IMR-90 (cell line): Measurements from ENCODE around the gene CCR6. TPM values are rescaled to one million over a fixed set of nuclear protein-coding genes. Genes with fewer than 3 reads are reported as not detected.

Experiments
- ATAC-seq: fragments of 200-7000 bp; cut with Tn5 transposase; 2 replicates; pipeline ENCODE4 v1.9.1; 2020; ENCODE audit warnings: low read depth, mild to moderate bottlenecking, moderate library complexity
- BruUV-seq: library from RNA; stranded (reverse); fragments of 400-500 nt; replicated peaks from 2 replicates; lab custom pipeline; 2021; lab: Mats Ljungman, UMichigan
- CTCF ChIA-PET: fragments of 300-600 bp; formaldehyde crosslinking; extraction: SDS; loops from one replicate; lab custom pipeline; 2021; ENCODE audit warnings: antibody characterized with exemption; lab: Yijun Ruan, JAX
- POLR2A ChIA-PET: fragments of 300-600 bp; sonication (Branson Sonifier 250); formaldehyde crosslinking; loops from one replicate; lab custom pipeline; 2022; ENCODE audit warnings: antibody characterized with exemption; ENCODE audit not compliant: unreplicated experiment; lab: Charles Lee
- DNase-seq: peaks from one replicate; pipeline ENCODE4 v3.0.0; 2013
- H2AFZ ChIP-seq: replicated peaks from 2 replicates; pipeline ENCODE3; 2013; ENCODE audit warnings: low read length, mild to moderate bottlenecking; ENCODE audit not compliant: poor library complexity
- H2AK5ac ChIP-seq: 2 replicates; pipeline ENCODE4 v1.6.1; 2013; ENCODE audit warnings: low read depth, low read length, inconsistent platforms
- H2AK9ac ChIP-seq: replicated peaks from 2 replicates; pipeline ENCODE3; 2013; ENCODE audit warnings: mild to moderate bottlenecking, low read depth, low read length, moderate library complexity; ENCODE audit not compliant: poor library complexity
- H2BK120ac ChIP-seq: 2 replicates; pipeline ENCODE4 v1.6.1; 2013; ENCODE audit warnings: low read depth, low read length, inconsistent platforms
- H2BK15ac ChIP-seq: 3 replicates; pipeline ENCODE4 v1.6.1; 2013; ENCODE audit warnings: low read depth, low read length, inconsistent platforms
- H2BK20ac ChIP-seq: 2 replicates; pipeline ENCODE4 v1.6.1; 2013; ENCODE audit warnings: low read depth, mild to moderate bottlenecking, inconsistent platforms, low read length, moderate library complexity
- H2BK5ac ChIP-seq: 2 replicates; pipeline ENCODE4 v1.6.1; 2013; ENCODE audit warnings: mild to moderate bottlenecking, low read depth, low read length, inconsistent platforms; ENCODE audit not compliant: poor library complexity, severe bottlenecking
- H3K14ac ChIP-seq: replicated peaks from 2 replicates; pipeline ENCODE4 v1.6.1; 2013; ENCODE audit warnings: low read depth, low read length, inconsistent platforms
- H3K18ac ChIP-seq: 2 replicates; pipeline ENCODE4 v1.6.1; 2013; ENCODE audit warnings: low read depth, low read length, control low read depth
- H3K23ac ChIP-seq: 2 replicates; pipeline ENCODE4 v1.6.1; 2013; ENCODE audit warnings: low read depth, low read length, inconsistent platforms
- H3K27ac ChIP-seq: 2 replicates; pipeline ENCODE4 v1.5.1; 2013; ENCODE audit warnings: mild to moderate bottlenecking, control low read depth, low read length; ENCODE audit not compliant: insufficient read depth
- H3K27me3 ChIP-seq: 2 replicates; pipeline ENCODE4 v1.6.1; 2013; ENCODE audit warnings: low read length; ENCODE audit not compliant: control insufficient read depth, insufficient read depth
- H3K36me3 ChIP-seq: 2 replicates; pipeline ENCODE4 v1.6.1; 2013; ENCODE audit warnings: low read length, mixed read lengths; ENCODE audit not compliant: control insufficient read depth, insufficient read depth
- H3K4ac ChIP-seq: 2 replicates; pipeline ENCODE4 v1.6.1; 2013; ENCODE audit warnings: low read depth, low read length, inconsistent platforms
- H3K4me1 ChIP-seq: 2 replicates; pipeline ENCODE4 v1.6.1; 2013; ENCODE audit warnings: low read length, mixed read lengths; ENCODE audit not compliant: control insufficient read depth, insufficient read depth
- H3K4me2 ChIP-seq: 2 replicates; pipeline ENCODE4 v1.6.1; 2013; ENCODE audit warnings: low read depth, mild to moderate bottlenecking, control low read depth, low read length, moderate library complexity
- H3K4me3 ChIP-seq: 2 replicates; pipeline ENCODE4 v1.5.1; 2013; ENCODE audit warnings: low read depth, mild to moderate bottlenecking, control low read depth, low read length, moderate library complexity; ENCODE audit not compliant: insufficient read depth
- H3K56ac ChIP-seq: 2 replicates; pipeline ENCODE4 v1.6.1; 2013; ENCODE audit warnings: low read length, inconsistent platforms; ENCODE audit not compliant: insufficient read depth; ENCODE audit errors: extremely low read depth
- H3K79me1 ChIP-seq, 2 experiments: 2 replicates each; pipeline ENCODE4 v1.6.1; 2013; ENCODE audit warnings: low read length in 2 of 2, inconsistent platforms in 1 of 2, low read depth in 1 of 2
- H3K9ac ChIP-seq: 2 replicates; pipeline ENCODE4 v1.6.1; 2013; ENCODE audit warnings: low read depth, low read length, control low read depth
- H3K9me1 ChIP-seq: 2 replicates; pipeline ENCODE4 v1.6.1; 2013; ENCODE audit warnings: low read length, inconsistent platforms; ENCODE audit not compliant: insufficient read depth
- H3K9me3 ChIP-seq: 2 replicates; pipeline ENCODE4 v1.6.1; 2013; ENCODE audit warnings: low read length; ENCODE audit not compliant: control insufficient read depth, insufficient read depth
- H4K20me1 ChIP-seq: 2 replicates; pipeline ENCODE4 v1.6.1; 2013; ENCODE audit warnings: low read length, inconsistent platforms; ENCODE audit not compliant: insufficient read depth
- H4K5ac ChIP-seq: 2 replicates; pipeline ENCODE4 v1.6.1; 2013; ENCODE audit warnings: mild to moderate bottlenecking, low read depth, low read length, control low read depth
- H4K8ac ChIP-seq, 2 experiments: 2 replicates each; pipeline ENCODE4 v1.6.1; 2013; ENCODE audit warnings: low read depth in 2 of 2, low read length in 2 of 2, control low read depth in 1 of 2, inconsistent platforms in 1 of 2
- H4K91ac ChIP-seq: 2 replicates; pipeline ENCODE4 v1.6.1; 2013; ENCODE audit warnings: low read depth, low read length, inconsistent platforms; ENCODE audit not compliant: insufficient read depth
- BHLHE40 ChIP-seq: fragments of 150-350 bp; IDR thresholded peaks from 2 replicates; pipeline ENCODE4 v1.6.1; 2016; ENCODE audit warnings: mild to moderate bottlenecking, low read depth, low read length
- CEBPB ChIP-seq: IDR thresholded peaks from 2 replicates; pipeline ENCODE4 v1.6.1; 2012; ENCODE audit warnings: low read depth, low read length, improper control_type of control experiment
- CHD1 ChIP-seq: IDR thresholded peaks from 2 replicates; pipeline ENCODE4 v1.6.1; 2012; ENCODE audit warnings: low read depth, low read length, improper control_type of control experiment
- FOS ChIP-seq: fragments of 150-350 bp; IDR thresholded peaks from 2 replicates; pipeline ENCODE4 v1.6.1; 2016; ENCODE audit warnings: low read depth, low read length
- MAFK ChIP-seq: IDR thresholded peaks from 2 replicates; pipeline ENCODE4 v1.6.1; 2012; ENCODE audit warnings: low read depth, low read length, improper control_type of control experiment
- MAZ ChIP-seq: IDR thresholded peaks from 2 replicates; pipeline ENCODE4 v1.6.1; 2012; ENCODE audit warnings: low read depth, mild to moderate bottlenecking, low read length, improper control_type of control experiment, moderate library complexity, borderline replicate concordance
- MXI1 ChIP-seq: IDR thresholded peaks from 2 replicates; pipeline ENCODE4 v1.6.1; 2012; ENCODE audit warnings: low read depth, mild to moderate bottlenecking, low read length, moderate library complexity, borderline replicate concordance
- NFE2L2 ChIP-seq: fragments of 150-350 bp; IDR thresholded peaks from 2 replicates; pipeline ENCODE4 v1.6.1; 2016; ENCODE audit warnings: low read depth, mild to moderate bottlenecking, low read length
- POLR2A ChIP-seq: IDR thresholded peaks from 2 replicates; pipeline ENCODE4 v1.6.1; 2012; ENCODE audit warnings: mild to moderate bottlenecking, low read depth, low read length
- RAD21 ChIP-seq: IDR thresholded peaks from 2 replicates; pipeline ENCODE4 v1.6.1; 2012; ENCODE audit warnings: low read length, improper control_type of control experiment
- RCOR1 ChIP-seq: IDR thresholded peaks from 2 replicates; pipeline ENCODE4 v1.6.1; 2012; ENCODE audit warnings: mild to moderate bottlenecking, low read length, improper control_type of control experiment; ENCODE audit not compliant: insufficient replicate concordance
- RFX5 ChIP-seq: IDR thresholded peaks from 2 replicates; pipeline ENCODE4 v1.8.0; 2012; ENCODE audit warnings: low read depth, mild to moderate bottlenecking, low read length, moderate library complexity
- SMC3 ChIP-seq: fragments of 150-350 bp; IDR thresholded peaks from 2 replicates; pipeline ENCODE4 v1.6.1; 2016; ENCODE audit warnings: low read depth, mild to moderate bottlenecking, antibody characterized with exemption, low read length, moderate library complexity
- WGBS, 2 experiments: methylation state at CpG; one replicate each; pipeline versions ENCODE4 v1.1.5 to v1.1.7; 2013; ENCODE audit warnings: missing lambda C conversion rate in 2 of 2; ENCODE audit not compliant: insufficient read length in 1 of 2; ENCODE audit errors: extremely low coverage in 2 of 2; 5-methylcytosine and 5-hydroxymethylcytosine counted together
- dilution Hi-C: fragments of 300-500 bp; cut with HindIII; formaldehyde crosslinking; loops from one replicate; pipeline ENCODE4 v1.14.3; 2018; ENCODE audit warnings: low sequenced_read_pairs; ENCODE audit not compliant: unreplicated experiment
- in situ Hi-C: fragments of 300-500 bp; cut with MboI; formaldehyde crosslinking; loops from 3 replicates; pipeline ENCODE4 v1.14.3; 2019; ENCODE audit warnings: low sequenced_read_pairs, inconsistent platforms, mixed read lengths
- intact Hi-C: fragments of 100-400 bp; cut with micrococcal nuclease; formaldehyde crosslinking; loops from 2 replicates; pipeline ENCODE4 v1.10.0; 2022
- polyA plus RNA-seq, 3 experiments: library from polyadenylated mRNA; depleted of rRNA; stranded (reverse); fragments of >200 nt; gene quantifications; 2 replicates each; pipeline ENCODE4 v1.2.3, GENCODE V29; 2012; ENCODE audit warnings: low replicate concordance in 1 of 3
- total RNA-seq: library from RNA; depleted of rRNA; stranded (reverse); fragments of >200 nt; gene quantifications from 2 replicates; pipeline ENCODE4 v1.2.3, GENCODE V29; 2012
- TF ChIP-seq, protein P1 (sequence below): conservative IDR thresholded peaks from 2 replicates; pipeline ENCODE4 v1.5.1; 2012; ENCODE audit warnings: mild to moderate bottlenecking, low read depth, low read length, improper control_type of control experiment
- TF ChIP-seq, protein P2 (sequence below): fragments of 150-350 bp; IDR thresholded peaks from 2 replicates; pipeline ENCODE4 v1.6.1; 2017; ENCODE audit warnings: mild to moderate bottlenecking, antibody characterized with exemption, low read length, low read depth
- TF ChIP-seq, protein P3 (sequence below): fragments of 150-350 bp; IDR thresholded peaks from 2 replicates; pipeline ENCODE4 v1.6.1; 2016; ENCODE audit warnings: low read depth, mild to moderate bottlenecking, low read length, moderate library complexity, borderline replicate concordance

Gene CCR6
- total and polyA plus RNA-seq, 2 of the 4 experiments (the other 2 are of a cell fraction), result not detected

DNA sequence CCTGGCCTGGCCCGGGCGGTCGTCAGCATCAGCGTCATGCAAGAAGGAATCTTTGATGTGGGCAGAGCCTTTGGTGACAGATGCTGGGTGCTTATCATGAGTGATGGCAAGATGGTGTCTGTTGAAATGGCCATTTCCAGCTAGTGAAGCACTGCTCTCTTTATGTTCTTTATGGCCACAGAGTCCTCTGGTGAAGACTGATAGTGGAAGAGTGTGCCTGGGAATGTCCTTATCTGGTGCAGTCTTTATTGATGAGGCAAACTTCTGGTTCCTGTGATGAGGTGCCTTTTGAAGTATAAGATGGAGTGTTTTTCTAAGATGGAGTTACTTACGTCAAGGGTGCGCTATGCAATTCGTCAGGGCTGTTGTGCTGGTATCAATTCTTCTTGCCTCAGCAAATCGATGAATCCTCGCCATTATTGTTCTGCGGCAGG, 22.6 kb upstream of the CCR6 start:
- no TSS peak for BruUV-seq
- CTCF ChIA-PET, result no interaction called here
- dilution Hi-C loops (no loop called here), intact Hi-C loops (no loop called here), in situ Hi-C loops (no loop called here)
- Histone ChIP-seq H3K36me3 (no peaks in the 10 kb centered on the region), H3K27me3 (no peaks in the 10 kb centered on the region), H4K20me1 (no peaks in the 10 kb centered on the region), H2BK15ac (no peak overlapping the region), H2BK120ac (no peak overlapping the region), H3K9me3 (peaks cover 32% of the 10 kb centered on the region), H3K18ac (no peak overlapping the region), H4K5ac (no peak overlapping the region), H3K4ac (no peak overlapping the region), H3K79me1 (no peaks in the 10 kb centered on the region), H4K91ac (no peak overlapping the region), H3K4me1 (no peaks in the 10 kb centered on the region), H2AK5ac (no peak overlapping the region), H2BK20ac (no peak overlapping the region), H3K56ac (no peak overlapping the region), H3K9ac (no peak overlapping the region), H3K4me2 (no peak overlapping the region), H2AK9ac (no peak overlapping the region), H3K9me1 (no peaks in the 10 kb centered on the region), H3K4me3 (no peak overlapping the region), H3K14ac (no peak overlapping the region), H2BK5ac (no peak overlapping the region), H2AFZ (no peak overlapping the region), H4K8ac (no peak overlapping the region), H3K23ac (no peak overlapping the region), H3K27ac (no peak overlapping the region)
- DNase-seq (no peak), ATAC-seq (no peak)
- WGBS, 2 experiments, result 47% methylated on average over 4 of the region's 10 CpGs; no CpG with 5 or more reads in 1 of the 2 experiments
- POLR2A ChIA-PET, result no interaction called here
- TF ChIP-seq RFX5, result no peak
- no peak for TF ChIP-seq SMC3
- TF ChIP-seq RAD21, result no peak
- TF ChIP-seq NFE2L2, result no peak
- TF ChIP-seq, protein P1, sequence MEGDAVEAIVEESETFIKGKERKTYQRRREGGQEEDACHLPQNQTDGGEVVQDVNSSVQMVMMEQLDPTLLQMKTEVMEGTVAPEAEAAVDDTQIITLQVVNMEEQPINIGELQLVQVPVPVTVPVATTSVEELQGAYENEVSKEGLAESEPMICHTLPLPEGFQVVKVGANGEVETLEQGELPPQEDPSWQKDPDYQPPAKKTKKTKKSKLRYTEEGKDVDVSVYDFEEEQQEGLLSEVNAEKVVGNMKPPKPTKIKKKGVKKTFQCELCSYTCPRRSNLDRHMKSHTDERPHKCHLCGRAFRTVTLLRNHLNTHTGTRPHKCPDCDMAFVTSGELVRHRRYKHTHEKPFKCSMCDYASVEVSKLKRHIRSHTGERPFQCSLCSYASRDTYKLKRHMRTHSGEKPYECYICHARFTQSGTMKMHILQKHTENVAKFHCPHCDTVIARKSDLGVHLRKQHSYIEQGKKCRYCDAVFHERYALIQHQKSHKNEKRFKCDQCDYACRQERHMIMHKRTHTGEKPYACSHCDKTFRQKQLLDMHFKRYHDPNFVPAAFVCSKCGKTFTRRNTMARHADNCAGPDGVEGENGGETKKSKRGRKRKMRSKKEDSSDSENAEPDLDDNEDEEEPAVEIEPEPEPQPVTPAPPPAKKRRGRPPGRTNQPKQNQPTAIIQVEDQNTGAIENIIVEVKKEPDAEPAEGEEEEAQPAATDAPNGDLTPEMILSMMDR, result no peak
- TF ChIP-seq MAFK, result no peak
- TF ChIP-seq RCOR1, result no peak
- no peak for TF ChIP-seq CHD1
- TF ChIP-seq, protein P2, sequence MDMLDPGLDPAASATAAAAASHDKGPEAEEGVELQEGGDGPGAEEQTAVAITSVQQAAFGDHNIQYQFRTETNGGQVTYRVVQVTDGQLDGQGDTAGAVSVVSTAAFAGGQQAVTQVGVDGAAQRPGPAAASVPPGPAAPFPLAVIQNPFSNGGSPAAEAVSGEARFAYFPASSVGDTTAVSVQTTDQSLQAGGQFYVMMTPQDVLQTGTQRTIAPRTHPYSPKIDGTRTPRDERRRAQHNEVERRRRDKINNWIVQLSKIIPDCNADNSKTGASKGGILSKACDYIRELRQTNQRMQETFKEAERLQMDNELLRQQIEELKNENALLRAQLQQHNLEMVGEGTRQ, result no peak
- no peak for TF ChIP-seq POLR2A
- TF ChIP-seq MXI1, result no peak
- TF ChIP-seq, protein P3, sequence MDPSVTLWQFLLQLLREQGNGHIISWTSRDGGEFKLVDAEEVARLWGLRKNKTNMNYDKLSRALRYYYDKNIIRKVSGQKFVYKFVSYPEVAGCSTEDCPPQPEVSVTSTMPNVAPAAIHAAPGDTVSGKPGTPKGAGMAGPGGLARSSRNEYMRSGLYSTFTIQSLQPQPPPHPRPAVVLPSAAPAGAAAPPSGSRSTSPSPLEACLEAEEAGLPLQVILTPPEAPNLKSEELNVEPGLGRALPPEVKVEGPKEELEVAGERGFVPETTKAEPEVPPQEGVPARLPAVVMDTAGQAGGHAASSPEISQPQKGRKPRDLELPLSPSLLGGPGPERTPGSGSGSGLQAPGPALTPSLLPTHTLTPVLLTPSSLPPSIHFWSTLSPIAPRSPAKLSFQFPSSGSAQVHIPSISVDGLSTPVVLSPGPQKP, result no peak
- no peak for TF ChIP-seq MAZ
- no peak for TF ChIP-seq FOS
- no peak for TF ChIP-seq BHLHE40
- no peak for TF ChIP-seq CEBPB
